Measurements from ENCODE around the gene PLXNA1. TPM values are rescaled to one million over a fixed set of nuclear protein-coding genes. Genes with fewer than 3 reads are reported as not detected.

The PLXNA1 gene
- polyA plus RNA-seq, 1 donor from 2014 or later: 65.6 TPM

GRCh38 chr3:126992776-126993175, 9.9 kb downstream of the PLXNA1 start:
- no peaks in the 10 kb centered on the region for H3K9me3 ChIP-seq (ENCODE audit: low read length)
- no peak overlapping the region for H2AFZ ChIP-seq (ENCODE audit: low read depth, low read length)
- peaks cover 9% of the 10 kb centered on the region for H3K36me3 ChIP-seq (ENCODE audit: insufficient read depth, low read length)
- H4K20me1 ChIP-seq (ENCODE audit: insufficient read depth): peaks cover 76% of the 10 kb centered on the region
- no peaks in the 10 kb centered on the region for H3F3A ChIP-seq (ENCODE audit: insufficient read depth, low read length, poor library complexity, severe bottlenecking)
- H3K9ac ChIP-seq (ENCODE audit: low read length): no peak overlapping the region
- no peaks in the 10 kb centered on the region for H3K27me3 ChIP-seq (ENCODE audit: insufficient read depth, low read depth, low read length)
- no peak overlapping the region for H3K27ac ChIP-seq (ENCODE audit: low read length)
- H3K4me2 ChIP-seq (ENCODE audit: low read length): no peak overlapping the region
- no peak overlapping the region for H3K4me3 ChIP-seq (ENCODE audit: low read length)
- H3K9me2 ChIP-seq (ENCODE audit: insufficient read depth, low read length): no peaks in the 10 kb centered on the region
- no peak for TF ChIP-seq POLR2AphosphoS5 (IDR thresholded peaks at IDR 0.05)
- no peak for TF ChIP-seq MXI1 (conservative IDR thresholded peaks at IDR 0.05; ENCODE audit: poor library complexity, severe bottlenecking)
- TF ChIP-seq EZH2 (IDR thresholded peaks at IDR 0.05; ENCODE audit: borderline replicate concordance, insufficient read depth, low read length, poor library complexity, severe bottlenecking): no peak
- TF ChIP-seq, protein P1, sequence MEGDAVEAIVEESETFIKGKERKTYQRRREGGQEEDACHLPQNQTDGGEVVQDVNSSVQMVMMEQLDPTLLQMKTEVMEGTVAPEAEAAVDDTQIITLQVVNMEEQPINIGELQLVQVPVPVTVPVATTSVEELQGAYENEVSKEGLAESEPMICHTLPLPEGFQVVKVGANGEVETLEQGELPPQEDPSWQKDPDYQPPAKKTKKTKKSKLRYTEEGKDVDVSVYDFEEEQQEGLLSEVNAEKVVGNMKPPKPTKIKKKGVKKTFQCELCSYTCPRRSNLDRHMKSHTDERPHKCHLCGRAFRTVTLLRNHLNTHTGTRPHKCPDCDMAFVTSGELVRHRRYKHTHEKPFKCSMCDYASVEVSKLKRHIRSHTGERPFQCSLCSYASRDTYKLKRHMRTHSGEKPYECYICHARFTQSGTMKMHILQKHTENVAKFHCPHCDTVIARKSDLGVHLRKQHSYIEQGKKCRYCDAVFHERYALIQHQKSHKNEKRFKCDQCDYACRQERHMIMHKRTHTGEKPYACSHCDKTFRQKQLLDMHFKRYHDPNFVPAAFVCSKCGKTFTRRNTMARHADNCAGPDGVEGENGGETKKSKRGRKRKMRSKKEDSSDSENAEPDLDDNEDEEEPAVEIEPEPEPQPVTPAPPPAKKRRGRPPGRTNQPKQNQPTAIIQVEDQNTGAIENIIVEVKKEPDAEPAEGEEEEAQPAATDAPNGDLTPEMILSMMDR (IDR thresholded peaks at IDR 0.05; ENCODE audit: poor library complexity, severe bottlenecking): no peak
- no peak for TF ChIP-seq SMC3 (conservative IDR thresholded peaks at IDR 0.05; ENCODE audit: poor library complexity)
- no peak for TF ChIP-seq RAD21 (conservative IDR thresholded peaks at IDR 0.05)
- no peak for TF ChIP-seq EP300 (conservative IDR thresholded peaks at IDR 0.05; ENCODE audit: poor library complexity, severe bottlenecking)
- TF ChIP-seq TAF1 (IDR thresholded peaks at IDR 0.05; ENCODE audit: low read depth): no peak
- TF ChIP-seq, protein P2, sequence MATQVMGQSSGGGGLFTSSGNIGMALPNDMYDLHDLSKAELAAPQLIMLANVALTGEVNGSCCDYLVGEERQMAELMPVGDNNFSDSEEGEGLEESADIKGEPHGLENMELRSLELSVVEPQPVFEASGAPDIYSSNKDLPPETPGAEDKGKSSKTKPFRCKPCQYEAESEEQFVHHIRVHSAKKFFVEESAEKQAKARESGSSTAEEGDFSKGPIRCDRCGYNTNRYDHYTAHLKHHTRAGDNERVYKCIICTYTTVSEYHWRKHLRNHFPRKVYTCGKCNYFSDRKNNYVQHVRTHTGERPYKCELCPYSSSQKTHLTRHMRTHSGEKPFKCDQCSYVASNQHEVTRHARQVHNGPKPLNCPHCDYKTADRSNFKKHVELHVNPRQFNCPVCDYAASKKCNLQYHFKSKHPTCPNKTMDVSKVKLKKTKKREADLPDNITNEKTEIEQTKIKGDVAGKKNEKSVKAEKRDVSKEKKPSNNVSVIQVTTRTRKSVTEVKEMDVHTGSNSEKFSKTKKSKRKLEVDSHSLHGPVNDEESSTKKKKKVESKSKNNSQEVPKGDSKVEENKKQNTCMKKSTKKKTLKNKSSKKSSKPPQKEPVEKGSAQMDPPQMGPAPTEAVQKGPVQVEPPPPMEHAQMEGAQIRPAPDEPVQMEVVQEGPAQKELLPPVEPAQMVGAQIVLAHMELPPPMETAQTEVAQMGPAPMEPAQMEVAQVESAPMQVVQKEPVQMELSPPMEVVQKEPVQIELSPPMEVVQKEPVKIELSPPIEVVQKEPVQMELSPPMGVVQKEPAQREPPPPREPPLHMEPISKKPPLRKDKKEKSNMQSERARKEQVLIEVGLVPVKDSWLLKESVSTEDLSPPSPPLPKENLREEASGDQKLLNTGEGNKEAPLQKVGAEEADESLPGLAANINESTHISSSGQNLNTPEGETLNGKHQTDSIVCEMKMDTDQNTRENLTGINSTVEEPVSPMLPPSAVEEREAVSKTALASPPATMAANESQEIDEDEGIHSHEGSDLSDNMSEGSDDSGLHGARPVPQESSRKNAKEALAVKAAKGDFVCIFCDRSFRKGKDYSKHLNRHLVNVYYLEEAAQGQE (IDR thresholded peaks at IDR 0.05; ENCODE audit: borderline replicate concordance): no peak
- peaks cover 47% of the 10 kb centered on the region for H3K79me2 ChIP-seq (replicated peaks; ENCODE audit: insufficient read depth, low read length)

DNA sequence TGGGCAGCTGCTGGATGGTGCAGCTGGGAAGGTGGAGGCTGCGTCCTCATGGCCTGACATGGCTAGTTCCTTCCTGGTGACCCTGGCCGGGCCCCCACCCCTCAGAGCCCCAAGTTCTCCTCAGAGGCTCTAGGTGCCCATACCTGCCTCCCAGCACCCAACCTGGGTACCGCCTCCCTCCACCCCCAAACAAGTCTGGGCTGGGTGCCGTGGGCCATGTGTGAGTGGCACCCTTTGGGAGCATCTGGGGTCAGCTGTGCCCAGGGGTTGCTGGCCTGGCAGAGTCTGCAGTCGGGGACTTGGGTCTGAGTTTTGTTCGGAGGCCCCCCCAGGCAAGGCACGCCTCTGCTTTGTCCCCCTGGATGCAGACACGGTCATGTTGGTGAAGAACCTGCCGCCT, 10.5 kb downstream of the PLXNA1 start:
- Histone ChIP-seq H3K4me3 (ENCODE audit: low read length) (no peak overlapping the region), H3K27ac (ENCODE audit: low read length) (no peak overlapping the region), H3K79me2 (replicated peaks; ENCODE audit: insufficient read depth, low read length) (peaks cover 53% of the 10 kb centered on the region)

More for the DNA sequence above, 10.5 kb downstream of the PLXNA1 start:
- Histone ChIP-seq H3F3A (ENCODE audit: insufficient read depth, low read length, poor library complexity, severe bottlenecking) (no peaks in the 10 kb centered on the region), H3K36me3 (ENCODE audit: insufficient read depth, low read length) (peaks cover 9% of the 10 kb centered on the region), H2AFZ (ENCODE audit: low read depth, low read length) (no peak overlapping the region), H3K9me3 (ENCODE audit: low read length) (no peaks in the 10 kb centered on the region), H3K27me3 (ENCODE audit: insufficient read depth, low read depth, low read length) (no peaks in the 10 kb centered on the region), H3K9me2 (ENCODE audit: insufficient read depth, low read length) (no peaks in the 10 kb centered on the region), H3K4me2 (ENCODE audit: low read length) (no peak overlapping the region), H4K20me1 (ENCODE audit: insufficient read depth) (peaks cover 82% of the 10 kb centered on the region), H3K9ac (ENCODE audit: low read length) (no peak overlapping the region)
- TF ChIP-seq SMC3 (conservative IDR thresholded peaks at IDR 0.05; ENCODE audit: poor library complexity): no peak
- TF ChIP-seq, protein P2 (IDR thresholded peaks at IDR 0.05; ENCODE audit: borderline replicate concordance): no peak
- no peak for TF ChIP-seq RAD21 (conservative IDR thresholded peaks at IDR 0.05)
- TF ChIP-seq, protein P1 (IDR thresholded peaks at IDR 0.05; ENCODE audit: poor library complexity, severe bottlenecking): no peak
- no peak for TF ChIP-seq EZH2 (IDR thresholded peaks at IDR 0.05; ENCODE audit: borderline replicate concordance, insufficient read depth, low read length, poor library complexity, severe bottlenecking)
- TF ChIP-seq MXI1 (conservative IDR thresholded peaks at IDR 0.05; ENCODE audit: poor library complexity, severe bottlenecking): no peak
- TF ChIP-seq EP300 (conservative IDR thresholded peaks at IDR 0.05; ENCODE audit: poor library complexity, severe bottlenecking): no peak
- no peak for TF ChIP-seq TAF1 (IDR thresholded peaks at IDR 0.05; ENCODE audit: low read depth)
- no peak for TF ChIP-seq POLR2AphosphoS5 (IDR thresholded peaks at IDR 0.05)
